ENCODE results near the gene PTH1R.

PTH1R gene

GRCh38 chr3:46947981-46948791 lies 70.7 kb downstream of the PTH1R start:
- DNase-seq (ENCODE audit: low read depth) = peak; percentile 65

- no peak for DNase-seq (ENCODE audit: low read depth)
Observed at GRCh38 chr3:46948830-46949671, 71.5 kb downstream of the PTH1R start.

- DNase-seq (ENCODE audit: low read depth) = no peak
Observed at GRCh38 chr3:46950177-46950576, 72.7 kb downstream of the PTH1R start.

- DNase-seq (ENCODE audit: low read depth) = no peak
Observed at GRCh38 chr3:46950650-46951241, 73.2 kb downstream of the PTH1R start.

GRCh38 chr3:46952813-46953212 lies 75.3 kb downstream of the PTH1R start:
- DNase-seq (ENCODE audit: low read depth) = no peak
